ENCODE measurements around the gene JAZF1.
A peak's percentile ranks its signal among the peaks of the same experiment; 100 is the strongest.

The JAZF1 gene

DNA sequence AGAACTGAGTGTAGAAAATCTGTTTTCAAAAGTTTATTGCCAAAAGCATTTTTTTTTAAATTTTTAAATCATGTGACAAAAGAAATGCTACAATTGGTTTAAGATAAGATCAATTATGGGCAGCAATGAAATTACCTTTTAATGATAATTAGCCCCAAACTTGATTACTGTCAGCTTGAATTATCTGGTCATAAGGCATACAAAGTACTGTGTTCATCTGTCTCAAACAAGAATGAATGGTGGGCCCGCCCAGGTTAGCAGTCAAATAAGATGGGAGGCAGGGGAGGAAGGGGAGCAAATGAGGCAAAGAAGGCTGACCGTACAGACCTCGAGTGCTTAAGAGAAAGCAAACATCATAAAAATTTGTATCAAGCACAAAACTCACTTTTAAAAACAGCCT lies 68.1 kb downstream of the JAZF1 start:
- no peak for FAIRE-seq
- no peak for DNase-seq (ENCODE audit: insufficient read length, low spot score)

DNA sequence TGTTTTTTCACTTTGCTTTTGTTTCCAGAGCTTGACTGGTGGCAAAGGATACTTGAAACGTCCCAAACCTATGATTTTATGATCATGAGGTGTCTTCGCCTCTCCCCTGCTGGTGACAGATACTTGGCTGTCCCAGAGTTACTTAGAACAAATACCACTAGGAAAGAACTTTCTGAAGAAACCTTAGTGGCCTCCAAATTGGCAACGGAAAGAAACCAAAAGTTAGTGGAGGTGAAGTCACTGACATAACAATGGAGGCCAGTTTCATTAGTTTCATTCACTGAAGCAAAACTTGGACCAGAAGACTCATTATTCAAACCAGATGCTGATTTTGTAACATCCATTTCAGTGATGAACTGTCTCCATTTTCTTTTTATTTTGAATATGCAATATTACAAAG lies 68.6 kb downstream of the JAZF1 start:
- DNase-seq (ENCODE audit: insufficient read length, low spot score) (no peak), FAIRE-seq (no peak)

DNA sequence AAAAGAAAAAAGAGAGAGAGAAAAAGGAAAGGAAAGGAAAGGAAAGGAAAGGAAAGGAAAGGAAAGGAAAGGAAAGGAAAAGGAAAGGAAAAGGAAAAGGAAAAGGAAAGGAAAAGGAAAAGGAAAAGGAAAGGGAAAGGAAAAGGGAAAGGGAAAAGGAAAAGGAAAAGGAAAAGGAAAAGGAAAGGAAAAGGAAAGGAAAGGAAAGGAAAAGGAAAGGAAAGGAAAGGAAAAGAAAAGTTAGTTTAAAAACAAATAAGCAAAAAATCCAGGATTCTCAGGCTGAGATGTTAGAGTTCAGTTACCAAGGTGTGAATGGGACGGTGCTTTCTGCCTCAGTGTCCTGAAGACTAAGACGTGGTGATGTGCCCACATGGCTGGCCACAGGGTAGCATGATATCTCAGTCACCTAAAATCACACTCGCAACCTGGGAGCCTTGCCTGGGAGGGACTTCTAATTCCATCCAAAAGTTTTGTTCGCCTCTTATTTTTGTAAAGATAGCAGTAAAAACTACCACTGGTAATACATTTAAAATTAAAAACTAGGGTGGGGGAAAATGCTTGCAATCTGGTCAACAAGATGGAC lies 70.1 kb downstream of the JAZF1 start:
- FAIRE-seq (no peak), DNase-seq (ENCODE audit: insufficient read length, low spot score) (no peak)

DNA sequence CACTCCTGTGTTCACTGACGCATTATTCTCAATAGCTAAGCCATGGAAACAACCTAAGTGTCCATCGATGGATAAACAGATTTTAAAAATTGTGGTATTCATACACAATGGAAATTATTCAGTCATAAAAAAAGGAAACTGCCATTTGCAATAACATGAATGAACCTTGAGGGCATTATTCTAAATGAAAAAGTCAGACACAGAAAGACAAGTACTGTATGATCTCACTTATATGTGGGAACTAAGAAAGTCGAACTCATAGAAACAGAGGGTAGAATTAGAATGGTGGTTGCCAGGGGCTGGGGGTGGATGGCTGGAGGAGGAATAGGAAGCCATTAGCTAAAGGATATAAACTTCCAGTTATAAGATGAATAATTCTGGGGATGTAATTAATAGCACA lies 71.8 kb downstream of the JAZF1 start:
- FAIRE-seq, result no peak

DNA sequence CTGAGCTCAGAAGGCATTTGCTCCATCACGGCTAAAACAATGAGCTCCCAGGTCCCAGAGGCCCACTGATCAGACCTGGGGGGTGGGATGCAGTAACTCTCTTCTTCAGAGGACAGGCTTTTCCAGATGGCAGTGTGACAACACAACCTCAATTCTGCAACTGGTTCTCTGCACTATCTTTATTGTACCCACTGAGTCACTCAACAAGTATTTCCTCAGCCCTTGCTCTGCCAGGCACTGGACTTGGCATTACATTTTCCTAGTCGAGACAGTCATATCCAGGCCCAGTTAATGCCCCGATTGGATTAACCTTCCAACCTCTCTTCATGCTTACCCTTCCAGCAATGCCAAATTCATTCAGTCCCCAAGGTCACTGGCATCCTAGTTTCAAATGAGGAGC lies 72.6 kb downstream of the JAZF1 start:
- FAIRE-seq (no peak), DNase-seq (ENCODE audit: insufficient read length, low spot score) (no peak)

More for the DNA sequence above, 71.8 kb downstream of the JAZF1 start:
- no peak for DNase-seq (ENCODE audit: insufficient read length, low spot score)

DNA sequence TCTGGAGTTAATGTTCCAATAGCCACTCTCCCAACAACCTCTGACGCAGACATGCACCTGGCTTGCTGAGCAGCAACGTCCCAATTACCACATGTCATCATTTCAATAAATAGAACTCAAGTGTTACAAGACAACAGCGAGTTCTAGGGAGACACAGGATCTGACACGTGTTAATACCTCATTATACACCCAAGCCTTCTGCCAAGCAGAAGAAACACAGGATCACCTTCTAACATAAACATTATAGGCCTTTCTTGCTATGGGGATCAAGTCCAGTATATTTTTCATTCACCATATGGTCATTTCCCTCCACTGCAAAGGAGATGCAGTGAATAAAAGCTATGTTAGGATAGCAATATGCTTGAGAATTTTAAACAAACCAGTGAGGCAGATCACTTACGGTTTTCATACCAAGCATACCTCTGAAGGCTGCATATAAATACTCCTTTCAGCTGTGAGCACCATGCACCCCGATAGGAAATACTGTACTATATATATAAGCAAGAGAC lies 74.2 kb downstream of the JAZF1 start:
- FAIRE-seq, result no peak
- DNase-seq (ENCODE audit: insufficient read length, low spot score), result no peak

DNA sequence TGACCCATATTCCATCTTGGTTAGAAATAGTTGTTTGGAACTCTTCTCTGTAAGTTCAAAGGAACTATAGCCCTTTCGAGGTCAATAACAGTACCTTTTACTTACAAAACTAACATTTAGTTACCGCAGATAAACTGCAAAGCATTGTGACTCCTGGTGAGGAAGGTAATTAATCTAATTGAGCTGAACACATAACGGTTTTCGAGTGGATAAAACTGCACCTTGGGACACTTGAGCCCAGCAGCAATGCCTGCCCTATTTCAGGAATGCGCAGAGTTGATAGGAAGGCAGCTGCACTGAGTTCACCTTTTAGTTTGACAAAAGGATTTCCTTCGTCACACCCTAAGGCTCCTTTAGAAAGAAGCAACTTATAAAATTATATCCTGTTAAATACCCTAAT lies 75.4 kb downstream of the JAZF1 start:
- DNase-seq (ENCODE audit: insufficient read length, low spot score) (no peak), FAIRE-seq (no peak)

DNA sequence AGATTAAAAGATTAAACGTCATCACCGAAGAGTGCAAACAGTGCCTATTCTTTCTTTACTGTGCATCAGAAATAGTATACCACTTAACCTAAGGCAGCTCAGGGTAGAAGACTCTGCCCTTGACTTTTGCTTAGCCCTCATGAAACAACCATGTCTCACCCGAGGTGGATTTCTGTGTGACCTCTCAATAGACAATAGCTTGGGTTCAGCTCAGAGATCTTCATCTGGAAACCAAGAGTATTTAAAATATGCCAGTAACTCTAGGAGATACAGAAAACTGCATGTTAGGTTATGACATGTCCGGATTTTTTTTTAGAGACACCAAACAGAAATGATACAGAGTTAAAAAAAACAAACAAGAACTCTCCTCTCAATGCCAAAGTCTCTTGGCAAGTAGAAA lies 75.8 kb downstream of the JAZF1 start:
- no peak for DNase-seq (ENCODE audit: insufficient read length, low spot score)
- no peak for FAIRE-seq

DNA sequence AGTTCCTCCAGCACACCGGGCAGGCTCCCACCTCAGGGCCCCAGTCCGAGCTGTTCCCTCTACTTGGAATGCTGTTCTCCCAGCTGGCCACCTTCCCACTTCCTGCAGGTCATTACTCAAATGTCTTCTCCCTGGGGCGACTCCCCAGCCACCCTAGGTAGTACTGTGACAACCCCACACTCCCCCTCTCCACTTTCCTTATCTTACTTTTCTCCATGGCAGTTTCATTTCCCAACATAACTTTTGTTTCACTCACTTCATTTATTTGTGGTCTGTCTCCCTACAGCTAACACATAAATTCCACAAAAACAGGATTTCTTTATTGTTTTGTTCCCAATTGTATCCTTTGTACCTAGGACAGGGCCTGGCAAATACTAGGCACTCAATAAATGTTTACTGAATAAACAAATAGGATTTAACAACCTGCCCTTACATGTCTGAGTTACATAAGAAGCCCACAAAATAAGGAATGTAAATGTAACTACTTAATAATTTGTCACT lies 76.5 kb downstream of the JAZF1 start:
- DNase-seq (ENCODE audit: insufficient read length, low spot score), result no peak
- no peak for FAIRE-seq

DNA sequence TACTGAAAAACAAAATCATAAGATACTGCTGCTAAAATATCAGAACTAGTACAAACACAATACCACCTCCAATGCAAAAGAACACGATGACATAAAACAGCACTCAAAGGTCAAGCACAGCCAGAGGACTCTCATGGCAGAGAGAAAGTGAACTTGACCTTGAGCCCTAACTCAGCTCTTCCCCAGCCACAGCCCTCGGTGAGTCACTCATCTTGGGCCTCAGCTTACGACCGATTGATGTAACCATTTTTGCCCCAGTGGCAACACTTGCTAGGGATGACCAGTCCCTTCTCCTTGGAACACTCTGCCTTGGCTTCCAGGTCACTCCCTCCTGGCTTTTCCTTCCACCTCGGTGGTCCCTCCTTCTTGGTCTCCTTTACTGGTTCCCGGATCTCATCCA lies 77.8 kb downstream of the JAZF1 start:
- DNase-seq (ENCODE audit: insufficient read length, low spot score) (no peak), FAIRE-seq (no peak)

DNA sequence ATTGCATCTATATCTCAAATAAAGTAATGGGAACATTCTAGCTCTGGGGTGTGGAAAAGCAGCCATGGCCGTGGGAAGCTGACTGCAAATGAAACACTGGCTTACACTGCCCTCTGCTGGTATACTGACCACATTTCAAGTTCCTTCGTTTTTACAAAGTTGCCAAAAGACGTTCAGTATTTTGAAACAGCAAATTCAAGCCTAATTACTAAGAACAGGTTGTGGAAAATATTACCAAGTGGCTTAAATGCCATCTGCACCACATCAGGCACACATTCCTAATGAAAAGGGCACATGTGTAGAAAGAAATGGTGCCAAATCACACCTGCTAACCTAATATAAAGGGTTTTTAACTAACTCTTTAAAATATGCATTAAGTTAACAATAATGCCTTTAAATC lies 83.9 kb downstream of the JAZF1 start:
- peak; percentile 90 for FAIRE-seq
- DNase-seq (ENCODE audit: insufficient read length, low spot score), result peak; percentile 42

DNA sequence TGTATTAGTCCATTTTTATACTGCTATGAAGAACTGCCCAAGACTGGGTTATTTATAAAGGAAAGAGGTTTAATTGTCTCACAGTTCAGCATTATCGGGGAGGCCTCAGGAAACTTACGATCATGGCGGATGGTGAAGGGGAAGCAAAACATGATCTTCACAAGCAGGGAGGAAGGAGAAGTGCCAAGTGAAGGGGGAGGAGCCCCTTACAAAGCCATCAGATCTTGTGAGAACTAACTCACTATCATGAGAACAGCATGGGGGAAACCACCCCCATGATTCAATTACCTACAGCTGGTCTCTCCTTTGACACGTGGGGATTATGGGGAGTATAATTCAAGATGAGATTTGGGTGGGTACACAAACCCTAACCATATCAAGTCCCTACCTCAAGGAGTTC lies 85.4 kb downstream of the JAZF1 start:
- no peak for FAIRE-seq
- DNase-seq (ENCODE audit: insufficient read length, low spot score), result no peak

DNA sequence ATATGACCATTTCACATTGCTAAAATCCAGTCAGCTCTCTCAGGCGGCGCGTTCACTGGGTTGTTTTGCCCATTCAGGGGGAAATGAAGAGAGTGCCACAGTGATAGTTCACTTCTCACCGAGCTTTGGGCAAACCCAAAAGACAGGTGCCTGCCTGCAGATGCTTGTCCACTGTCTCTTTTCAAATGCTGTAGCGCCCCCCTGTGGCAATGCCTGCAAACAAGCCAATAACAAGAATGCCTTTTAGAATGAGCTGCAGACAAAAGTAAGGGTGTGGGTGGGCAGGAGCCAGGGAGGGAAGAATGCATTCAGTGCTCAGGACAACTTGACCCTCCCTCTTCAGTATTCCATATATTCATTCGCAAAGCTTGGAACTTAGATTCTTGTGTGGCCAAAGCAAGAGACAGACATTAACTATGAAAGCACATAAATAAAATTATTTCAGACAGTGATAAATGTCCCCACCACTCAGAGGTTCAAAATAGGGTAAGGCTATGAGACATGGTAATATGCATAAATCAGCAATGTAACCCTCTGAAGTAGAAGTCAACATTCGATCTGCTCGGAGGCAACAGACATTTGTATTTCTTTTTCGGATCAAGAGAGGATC lies 86.9 kb downstream of the JAZF1 start:
- DNase-seq (ENCODE audit: insufficient read length, low spot score), result peak; percentile 9
- no peak for FAIRE-seq

DNA sequence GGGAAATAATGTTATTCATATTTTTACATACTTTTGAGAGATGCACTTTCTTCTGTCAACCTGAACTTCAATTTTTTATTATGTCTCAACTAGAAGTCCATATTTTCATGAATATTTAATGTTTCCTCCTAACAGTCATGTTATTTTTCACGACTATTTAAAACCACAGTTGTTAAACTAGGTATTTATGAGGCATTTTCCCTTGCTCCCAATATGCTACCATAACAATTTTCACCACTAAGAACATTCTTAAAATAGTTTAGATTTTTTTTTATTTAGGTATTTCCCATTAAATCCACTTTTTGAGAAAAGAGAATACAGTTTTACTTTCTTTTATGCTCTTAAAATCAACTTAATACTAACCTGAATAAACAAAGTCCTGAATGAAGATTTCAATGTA lies 89.4 kb downstream of the JAZF1 start:
- no peak for FAIRE-seq
- no peak for DNase-seq (ENCODE audit: insufficient read length, low spot score)

DNA sequence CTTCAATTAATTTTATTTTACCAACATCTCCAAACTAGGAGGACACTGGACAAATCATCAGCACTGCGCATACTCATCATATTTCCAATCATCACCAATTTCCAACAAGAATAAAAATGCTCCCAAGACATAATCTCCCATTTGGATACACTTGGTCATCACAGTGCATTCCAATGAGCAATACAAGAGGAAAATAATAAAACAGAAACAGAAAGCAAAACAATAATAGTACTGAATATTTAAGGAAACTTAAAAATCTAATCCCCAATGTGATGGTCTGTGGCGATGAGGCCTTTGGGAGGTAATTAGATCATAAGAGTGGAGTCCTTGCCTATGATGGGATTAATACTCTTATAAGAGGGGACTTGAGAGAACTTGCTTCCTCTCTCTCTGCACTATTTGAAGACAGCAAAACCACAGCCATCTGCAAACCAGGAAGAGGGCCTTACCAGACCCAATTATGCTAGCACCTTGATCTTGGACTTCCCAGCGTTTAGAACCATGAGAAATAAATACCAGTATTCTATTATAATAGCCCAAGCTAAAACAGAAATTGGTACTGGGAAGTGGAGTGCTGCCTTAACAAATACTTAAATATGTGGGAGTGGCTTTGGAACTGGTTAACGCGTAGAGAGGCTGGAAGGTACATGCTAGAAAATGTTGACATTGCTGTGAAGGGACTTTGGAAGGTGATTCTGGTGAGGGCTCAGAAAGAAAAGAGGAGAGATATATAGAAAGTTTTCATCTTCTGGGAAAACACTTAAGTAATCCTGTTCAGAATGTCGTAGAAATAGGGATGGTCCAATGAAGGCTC lies 91.5 kb downstream of the JAZF1 start:
- no peak for FAIRE-seq

DNA sequence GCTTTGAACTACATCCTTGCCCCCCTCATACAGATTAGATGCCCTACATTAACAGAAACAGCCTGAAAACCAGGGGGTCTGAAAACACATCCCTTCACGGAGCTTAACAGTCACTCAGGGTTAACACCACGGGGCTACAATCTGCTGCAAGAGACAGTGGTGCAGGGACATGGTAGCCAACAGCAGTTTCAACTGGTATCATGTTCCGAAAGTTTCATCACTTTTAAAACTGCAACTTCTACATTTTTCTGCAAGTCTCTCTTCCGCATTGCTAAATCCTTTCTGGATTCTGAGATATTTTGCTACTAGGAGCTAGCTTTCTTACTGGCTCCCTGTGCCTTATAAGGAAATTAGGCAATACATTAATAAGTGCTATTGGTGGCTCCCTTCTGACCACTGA lies 92.6 kb downstream of the JAZF1 start:
- no peak for DNase-seq (ENCODE audit: insufficient read length, low spot score)
- FAIRE-seq, result no peak

More for the DNA sequence above, 91.5 kb downstream of the JAZF1 start:
- no peak for DNase-seq (ENCODE audit: insufficient read length, low spot score)

DNA sequence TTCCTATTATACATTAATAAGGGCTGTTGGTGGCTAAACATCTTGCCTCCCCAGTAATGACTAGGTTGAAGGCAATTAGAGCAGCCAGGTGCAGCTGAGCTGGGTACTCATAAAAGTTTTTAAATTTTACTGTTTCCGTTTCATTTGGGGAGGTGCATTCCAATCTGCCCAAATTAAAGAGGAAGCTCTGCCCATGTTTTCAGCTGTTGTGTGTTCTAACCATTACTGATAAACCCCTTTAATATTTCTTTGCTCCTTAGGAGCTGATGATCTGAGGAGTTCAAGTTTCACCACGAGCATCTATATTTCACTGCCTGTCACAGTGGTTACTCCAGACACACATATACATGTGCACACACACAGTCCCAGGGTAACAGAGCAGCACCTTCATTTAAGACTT lies 94.4 kb downstream of the JAZF1 start:
- no peak for FAIRE-seq
- DNase-seq (ENCODE audit: insufficient read length, low spot score), result no peak

DNA sequence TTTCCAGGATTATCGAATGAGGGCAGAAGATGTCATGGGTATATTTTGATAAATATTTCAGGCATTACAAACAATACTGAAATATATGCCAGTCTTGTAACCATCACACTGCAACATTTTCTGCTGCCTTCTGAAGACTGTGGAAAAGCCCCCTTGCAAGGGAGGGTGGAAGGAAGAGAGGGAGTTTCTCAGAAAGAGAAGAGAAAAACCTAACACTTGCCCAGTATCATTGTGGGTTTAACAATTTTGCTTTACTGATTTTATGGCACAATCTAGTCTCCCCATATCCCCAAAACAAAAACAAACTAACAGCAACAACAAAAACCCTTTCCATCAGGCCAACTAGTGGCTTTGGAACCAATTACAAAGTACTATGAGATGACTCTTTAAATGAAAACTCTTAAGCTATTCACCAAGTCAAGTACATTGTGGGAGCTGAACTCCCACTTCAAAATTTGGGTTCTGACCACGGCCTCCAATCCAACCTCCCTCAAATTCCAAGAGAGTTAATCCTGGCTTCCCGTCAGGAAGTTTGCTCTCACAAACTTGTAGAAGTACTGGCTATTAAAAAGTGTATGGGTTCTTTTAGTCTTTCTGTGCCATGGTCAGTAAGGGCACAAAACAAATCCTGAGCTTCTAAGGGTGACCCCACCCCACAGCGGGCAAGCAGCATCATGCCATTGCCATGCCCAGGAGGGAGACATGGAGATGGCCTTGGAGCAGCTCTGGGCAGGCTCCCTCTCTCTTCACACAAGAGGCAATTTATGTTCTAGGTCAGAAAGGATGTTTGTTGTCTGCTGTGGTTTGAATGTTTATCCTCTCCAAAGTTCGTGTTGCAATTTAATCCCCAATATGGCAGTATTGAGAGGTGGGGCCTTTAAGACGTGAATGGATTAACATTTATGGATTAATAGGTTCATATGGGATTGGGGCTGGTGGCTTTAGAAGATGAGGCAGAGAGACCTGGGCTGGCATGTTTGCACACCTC lies 96.3 kb downstream of the JAZF1 start:
- DNase-seq (ENCODE audit: insufficient read length, low spot score) (no peak), FAIRE-seq (no peak)

DNA sequence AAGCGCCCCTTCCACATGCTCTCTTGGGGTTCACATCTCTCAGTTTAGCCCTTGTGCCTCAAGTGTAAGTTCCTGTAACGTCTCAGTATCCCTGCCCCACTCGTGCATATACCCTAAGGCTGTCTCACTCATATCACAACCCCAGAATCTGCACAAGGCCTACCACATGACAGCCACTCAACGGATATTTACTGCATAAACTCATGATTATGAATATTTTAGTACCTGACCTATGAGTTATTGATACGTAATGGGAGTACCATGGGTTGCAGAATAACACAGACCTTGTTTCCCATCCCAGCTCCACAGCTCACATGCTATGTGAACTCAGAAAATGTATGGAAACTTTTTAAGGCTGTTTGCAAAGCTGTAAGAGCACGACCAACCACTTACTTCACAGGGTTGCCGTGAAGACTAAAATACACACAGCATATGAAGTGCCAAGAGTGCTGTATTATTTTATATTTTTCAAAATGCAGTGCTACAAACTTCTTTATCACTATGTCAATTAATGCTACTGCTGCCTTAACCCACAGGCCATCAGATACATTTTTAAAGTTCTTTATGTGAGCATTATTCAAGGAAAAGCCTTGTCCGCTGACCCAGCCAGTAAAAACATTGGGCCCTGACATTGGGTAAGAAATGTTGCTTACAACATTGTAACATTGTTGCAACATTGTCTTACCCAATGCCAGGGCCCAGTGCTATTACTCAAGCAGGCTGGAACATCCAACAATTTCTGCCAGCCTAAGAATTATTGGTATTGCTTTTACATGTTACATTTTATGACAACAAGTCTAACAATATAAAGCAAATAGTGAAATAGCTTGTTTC lies 97.2 kb downstream of the JAZF1 start:
- DNase-seq (ENCODE audit: insufficient read length, low spot score), result no peak
- FAIRE-seq, result no peak

DNA sequence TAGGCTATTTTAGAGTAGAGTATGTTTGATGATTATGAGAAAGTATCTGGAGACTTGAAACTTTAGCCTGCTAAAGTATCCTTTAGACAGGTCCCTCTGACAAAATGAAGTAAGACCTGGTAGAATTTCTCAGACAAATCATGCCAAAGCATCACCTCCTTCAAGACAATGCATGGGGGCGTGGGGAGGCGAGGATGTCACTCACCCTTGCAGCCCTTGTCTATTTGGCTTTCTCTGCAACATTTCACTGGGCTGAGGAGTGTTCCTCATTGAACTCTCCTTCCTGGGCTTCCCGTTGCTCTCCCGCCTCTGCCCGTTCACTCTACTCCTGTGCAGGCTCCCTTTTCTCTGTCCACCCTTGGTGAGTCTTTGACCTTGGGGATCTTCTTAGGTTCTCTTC lies 98.5 kb downstream of the JAZF1 start:
- no peak for DNase-seq (ENCODE audit: insufficient read length, low spot score)
- FAIRE-seq, result no peak
